HCT116 (cell line): ENCODE results near the gene C20orf96. TPM values are rescaled to one million over a fixed set of nuclear protein-coding genes. Genes with fewer than 3 reads are reported as not detected.
"Not testable (repeated sequence)": the region's sequence is repeated elsewhere in the genome, so short reads cannot be mapped to it uniquely, and the experiment has no call there.

Experiments
- ATAC-seq: fragments of 200-7000 bp; cut with Tn5 transposase; 2 replicates; pipeline ENCODE4 v1.9.1; 2020; ENCODE audit warnings: mild to moderate bottlenecking, moderate library complexity
- BruUV-seq: library from RNA; stranded (reverse); fragments of 400-500 nt; replicated peaks from 2 replicates; lab custom pipeline; 2021; lab: Mats Ljungman, UMichigan
- CTCF ChIA-PET: fragments of 300-600 bp; sonication (Branson Sonifier 250); formaldehyde crosslinking; loops from one replicate; lab custom pipeline; 2021; ENCODE audit warnings: antibody characterized with exemption; lab: Charles Lee
- POLR2A ChIA-PET: fragments of 300-600, 350-600 bp; sonication (Branson Sonifier 250); formaldehyde crosslinking; loops from one replicate; lab custom pipeline; 2021; ENCODE audit warnings: antibody characterized with exemption; lab: Charles Lee
- RAD21 ChIA-PET, 2 experiments: fragments of 300-600 bp; sonication (Branson Sonifier 250); formaldehyde crosslinking; loops; one replicate each; lab custom pipeline; 2023; ENCODE audit warnings: low total read pairs in 2 of 2; ENCODE audit not compliant: uncharacterized antibody in 2 of 2, unreplicated experiment in 2 of 2, low non-redundant PET in 1 of 2; lab: Charles Lee
- DNase-seq: peaks from one replicate; pipeline ENCODE4 v3.0.0-alpha.2; 2010; ENCODE audit warnings: low read depth, low spot score
- H2AFZ ChIP-seq: fragments of 200-600 bp; shearing (Covaris generic), sonication (generic); 2 replicates; pipeline ENCODE4 v1.6.1; 2017; ENCODE audit warnings: low read depth, mixed run types, mixed read lengths, antibody characterized with exemption, low read length; ENCODE audit not compliant: poor library complexity, severe bottlenecking
- H3K27ac ChIP-seq: 2 replicates; pipeline ENCODE4 v1.5.1; 2012; ENCODE audit warnings: low read depth, low read length
- H3K27me3 ChIP-seq: fragments of 200-600 bp; sonication (generic); 2 replicates; pipeline ENCODE4 v1.6.1; 2016; ENCODE audit warnings: mixed run types, low read length, mixed read lengths; ENCODE audit not compliant: insufficient read depth
- H3K36me3 ChIP-seq, 2 experiments: fragments of 200-500 bp in 1 of 2; fragments of 200-600 bp in 1 of 2; sonication (Bioruptor generic) in 1 of 2; sonication (generic) in 1 of 2; 2 replicates each; pipeline versions ENCODE4 v1.5.1 to v1.6.1; 2014 to 2016; ENCODE audit warnings: low read length in 2 of 2, inconsistent platforms in 1 of 2, mixed read lengths in 1 of 2, mixed run types in 1 of 2; ENCODE audit not compliant: insufficient read depth in 2 of 2, control insufficient read depth in 1 of 2
- H3K4me1 ChIP-seq, 2 experiments: fragments of 200-600 bp in 1 of 2; sonication (generic) in 1 of 2; 2 replicates each; pipeline versions ENCODE4 v1.5.1 to v1.6.1; 2012 to 2017; ENCODE audit warnings: low read length in 2 of 2, inconsistent platforms in 1 of 2, mild to moderate bottlenecking in 1 of 2, mixed read lengths in 1 of 2, mixed run types in 1 of 2, moderate library complexity in 1 of 2; ENCODE audit not compliant: insufficient read depth in 2 of 2, control insufficient read depth in 1 of 2
- H3K4me2 ChIP-seq: fragments of 200-600 bp; sonication (generic); 2 replicates; pipeline ENCODE4 v1.6.1; 2017; ENCODE audit warnings: mixed run types, low read length, mixed read lengths
- H3K4me3 ChIP-seq, 2 experiments: fragments of 200-600 bp in 1 of 2; sonication (generic) in 1 of 2; replicated peaks in 1 of 2; 2 replicates each; pipeline ENCODE4 v1.5.1; 2011 to 2016; ENCODE audit warnings: low read length in 2 of 2, control low read depth in 1 of 2, low read depth in 1 of 2, mild to moderate bottlenecking in 1 of 2, mixed read lengths in 1 of 2, mixed run types in 1 of 2
- H3K79me2 ChIP-seq: fragments of 200-600 bp; sonication (generic); 2 replicates; pipeline ENCODE4 v1.6.1; 2017; ENCODE audit warnings: mild to moderate bottlenecking, mixed run types, low read length, moderate library complexity, mixed read lengths; ENCODE audit not compliant: insufficient read depth
- H3K9ac ChIP-seq: fragments of 200-600 bp; sonication (generic); 2 replicates; pipeline ENCODE4 v1.6.1; 2016; ENCODE audit warnings: low read length, mixed read lengths
- H3K9me2 ChIP-seq: fragments of 200-600 bp; sonication (generic), shearing (Covaris generic); 2 replicates; pipeline ENCODE4 v1.6.1; 2017; ENCODE audit warnings: mixed run types, mild to moderate bottlenecking, moderate library complexity; ENCODE audit not compliant: insufficient read depth
- H3K9me3 ChIP-seq, 2 experiments: fragments of 200-500 bp in 1 of 2; fragments of 200-600 bp in 1 of 2; sonication (Bioruptor generic) in 1 of 2; sonication (generic) in 1 of 2; 2 replicates each; pipeline ENCODE4 v1.6.1; 2014 to 2017; ENCODE audit warnings: low read length in 2 of 2, mixed read lengths in 2 of 2, inconsistent platforms in 1 of 2, low read depth in 1 of 2, mild to moderate bottlenecking in 1 of 2, mixed run types in 1 of 2, moderate library complexity in 1 of 2; ENCODE audit not compliant: control insufficient read depth in 1 of 2, insufficient read depth in 1 of 2
- H4K20me1 ChIP-seq: fragments of 200-600 bp; sonication (generic), shearing (Covaris generic); 2 replicates; pipeline ENCODE4 v1.6.1; 2017; ENCODE audit warnings: mixed run types, mild to moderate bottlenecking, moderate library complexity; ENCODE audit not compliant: insufficient read depth
- FOSL1 ChIP-seq: IDR thresholded peaks from 2 replicates; pipeline ENCODE4 v1.6.1; 2012; ENCODE audit warnings: low read depth
- intact Hi-C: fragments of 100-400 bp; cut with micrococcal nuclease; formaldehyde crosslinking; loops from 2 replicates; pipeline ENCODE4 v1.10.0; 2022
- total RNA-seq: library from RNA; stranded (reverse); gene quantifications from one replicate; pipeline ENCODE4 v1.2.1, GENCODE V29; 2021; ENCODE audit not compliant: unreplicated experiment

Gene C20orf96
- total RNA-seq, 1 experiment from 2014 or later: 22.1 TPM

DNA sequence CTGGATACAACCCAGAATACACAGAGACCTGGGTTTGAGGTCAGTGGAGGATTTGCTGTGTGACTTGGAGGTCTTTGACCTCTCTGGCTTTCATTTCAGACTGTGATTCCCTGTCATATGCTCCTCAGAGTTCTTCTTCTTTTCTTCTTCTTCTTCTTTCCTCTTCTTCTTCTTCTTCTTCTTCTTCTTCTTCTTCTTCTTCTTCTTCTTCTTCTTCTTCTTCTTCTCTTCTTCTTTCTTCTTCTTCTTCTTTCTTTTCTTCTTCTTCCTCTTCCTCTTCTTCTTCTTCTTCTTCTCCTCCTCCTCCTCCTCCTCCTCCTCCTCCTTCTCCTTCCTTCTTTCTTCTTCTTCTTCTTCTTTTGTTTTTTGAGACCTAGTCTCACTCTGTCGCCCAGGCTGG is 45.5 kb upstream of the C20orf96 start:
- H4K20me1 ChIP-seq, H2AFZ ChIP-seq, H3K27ac ChIP-seq, BruUV-seq, H3K9me2 ChIP-seq, H3K9me3 ChIP-seq, H3K27me3 ChIP-seq, ATAC-seq, H3K79me2 ChIP-seq, POLR2A ChIA-PET, H3K36me3 ChIP-seq, H3K4me1 ChIP-seq, H3K4me2 ChIP-seq, RAD21 ChIA-PET, H3K4me3 ChIP-seq, H3K9ac ChIP-seq, DNase-seq, CTCF ChIA-PET, intact Hi-C loops: not testable (repeated sequence)

DNA sequence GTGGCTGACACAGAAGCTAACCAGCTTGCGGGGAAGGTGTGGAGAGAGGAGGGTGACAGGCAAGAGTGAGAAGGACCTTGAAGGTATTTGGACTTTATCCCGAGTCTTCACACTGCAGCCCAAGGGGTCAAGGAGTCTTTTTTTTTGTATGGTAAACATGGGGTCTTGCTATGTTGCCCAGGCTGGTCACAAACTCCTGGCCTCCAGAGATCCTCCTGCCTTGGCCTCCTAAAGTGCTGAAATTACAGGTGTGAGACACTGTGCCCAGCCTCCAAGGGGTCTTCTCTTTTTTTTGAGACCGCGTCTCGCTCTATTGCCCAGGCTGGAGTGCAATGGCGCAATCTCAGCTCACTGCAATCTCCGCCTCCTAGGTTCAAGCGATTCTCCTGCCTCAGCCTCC is 44.0 kb upstream of the C20orf96 start:
- ChIA-PET CTCF (no interaction called here), POLR2A (no interaction called here), RAD21 (no interaction called here)
- Histone ChIP-seq H3K27me3 (no peaks in the 10 kb centered on the region), H3K79me2 (0 out of 2 replicates have a peak, but pooled peaks cover under 1% of the 10 kb centered on the region), H3K4me2 (no peak overlapping the region), H3K4me1 (peaks cover 0 to 14% of the 10 kb centered on the region in 2 experiments; a peak in 3 of 4 replicates), H3K4me3 (no peak overlapping the region), H3K9me2 (no peaks in the 10 kb centered on the region), H2AFZ (no peak overlapping the region), H4K20me1 (no peaks in the 10 kb centered on the region), H3K9me3 (no peaks in the 10 kb centered on the region), H3K36me3 (no peaks in the 10 kb centered on the region), H3K9ac (no peak overlapping the region), H3K27ac (no peak overlapping the region)
- intact Hi-C loops: no loop called here
- no TSS peak for BruUV-seq
- DNase-seq (no peak), ATAC-seq (no peak)
- no peak for TF ChIP-seq FOSL1
